Kidney glomerular epithelial cell (primary cell): ENCODE data around the gene PUS7.
"Not testable (repeated sequence)": the region's sequence is repeated elsewhere in the genome, so short reads cannot be mapped to it uniquely, and the experiment has no call there.

Source experiments
- DNase-seq: peaks from one replicate; lab custom pipeline; 2025; lab: John Stamatoyannopoulos, UW

PUS7 gene

GRCh38 chr7:105444342-105444987 lies 77.6 kb downstream of the PUS7 start:
- no peak for DNase-seq

- DNase-seq: not testable (repeated sequence)
Observed at GRCh38 chr7:105442214-105442613, 79.9 kb downstream of the PUS7 start.

GRCh38 chr7:105439174-105439893 lies 82.7 kb downstream of the PUS7 start:
- peak; percentile 95 for DNase-seq

- DNase-seq: no peak
Observed at GRCh38 chr7:105438847-105439173, 83.3 kb downstream of the PUS7 start.

GRCh38 chr7:105438254-105438653 lies 83.8 kb downstream of the PUS7 start:
- DNase-seq: no peak

- not testable (repeated sequence) for DNase-seq
Observed at GRCh38 chr7:105437356-105437755, 84.7 kb downstream of the PUS7 start.

- DNase-seq: peak; percentile 89
Observed at GRCh38 chr7:105429746-105430612, 92.1 kb downstream of the PUS7 start.

- DNase-seq: no peak
Observed at GRCh38 chr7:105426606-105427146, 95.4 kb downstream of the PUS7 start.

- DNase-seq: no peak
Observed at GRCh38 chr7:105423987-105424386, 98.1 kb downstream of the PUS7 start.

- DNase-seq: no peak
Observed at GRCh38 chr7:105413887-105414437, 108.1 kb downstream of the PUS7 start.

- DNase-seq: not testable (repeated sequence)
Observed at GRCh38 chr7:105410774-105411173, 111.3 kb downstream of the PUS7 start.

- DNase-seq: not testable (repeated sequence)
Observed at GRCh38 chr7:105409775-105410174, 112.3 kb downstream of the PUS7 start.

- no peak for DNase-seq
Observed at GRCh38 chr7:105408791-105409410, 113.2 kb downstream of the PUS7 start.
